ENCODE results near the gene USP36. TPM values are rescaled to one million over a fixed set of nuclear protein-coding genes. Genes with fewer than 3 reads are reported as not detected.
"Not testable (repeated sequence)": the region's sequence is repeated elsewhere in the genome, so short reads cannot be mapped to it uniquely, and the experiment has no call there.

USP36 gene
- total and polyA plus RNA-seq, 11 donors, result 11.7 to 40.9 (median 18.3) TPM

DNA sequence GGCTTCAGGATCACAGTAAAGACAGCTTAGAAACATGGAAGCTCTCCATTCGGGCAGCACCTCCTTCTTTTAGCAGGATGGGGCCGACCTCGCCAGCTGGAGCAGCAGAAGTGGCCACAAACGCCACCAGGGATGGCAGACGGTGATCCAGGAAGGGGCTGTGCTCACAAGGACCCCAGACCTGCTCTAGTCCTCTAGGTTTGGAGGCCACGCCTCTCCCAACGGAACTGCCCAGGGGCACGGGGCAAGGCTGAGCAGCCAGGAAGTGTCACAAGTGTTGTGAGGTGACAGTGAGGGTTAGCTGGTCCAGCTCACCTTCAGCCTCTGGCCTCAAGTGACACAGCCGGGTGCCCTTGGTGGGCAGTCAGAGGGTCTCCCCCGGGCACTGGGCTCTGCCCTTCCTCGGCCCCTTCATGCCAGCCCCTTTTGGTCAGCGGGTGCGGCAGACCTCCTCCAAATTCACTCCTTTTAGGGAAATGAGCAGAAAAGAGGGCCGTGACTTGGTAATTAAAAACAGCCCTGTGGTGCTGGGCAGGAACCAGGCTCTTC lies 42.0 kb upstream of the USP36 start:
- DNase-seq (peak in 2 of 5 donors; percentile 41 to 61), ATAC-seq (peak in 2 of 4 donors; percentile 2 to 3)
- H3K9me3 ChIP-seq, result no peaks in the 10 kb centered on the region
- intact Hi-C loops (cut with DNase I), result loop anchor here in 7 of 10 donors (2.0 to 5.0 kb wide), 4 partner anchors 40 to 50 kb away; partner anchors contain the start of genes TIMP2 (in 2 of the 7) and USP36 (in 1 of the 7)
- no peak for TF ChIP-seq POLR2A (IDR thresholded peaks at IDR 0.05)
- WGBS, 4 donors, result 41 to 52% (median 46%) methylated on average over 10 to 14 of the region's 14 CpGs
- H3K36me3 ChIP-seq, result peaks cover 0 to 5% (median 0%) of the 10 kb centered on the region in 9 donors
- peak overlapping the region; percentile 86 to 98 (median 96) for H3K27ac ChIP-seq
- H3K4me3 ChIP-seq, result peak overlapping the region in 8 of 12 donors; percentile 12 to 50 (median 33)
- H3K27me3 ChIP-seq, result no peaks in the 10 kb centered on the region
- peaks cover 9 to 78% (median 71%) of the 10 kb centered on the region in 12 donors for H3K4me1 ChIP-seq

DNA sequence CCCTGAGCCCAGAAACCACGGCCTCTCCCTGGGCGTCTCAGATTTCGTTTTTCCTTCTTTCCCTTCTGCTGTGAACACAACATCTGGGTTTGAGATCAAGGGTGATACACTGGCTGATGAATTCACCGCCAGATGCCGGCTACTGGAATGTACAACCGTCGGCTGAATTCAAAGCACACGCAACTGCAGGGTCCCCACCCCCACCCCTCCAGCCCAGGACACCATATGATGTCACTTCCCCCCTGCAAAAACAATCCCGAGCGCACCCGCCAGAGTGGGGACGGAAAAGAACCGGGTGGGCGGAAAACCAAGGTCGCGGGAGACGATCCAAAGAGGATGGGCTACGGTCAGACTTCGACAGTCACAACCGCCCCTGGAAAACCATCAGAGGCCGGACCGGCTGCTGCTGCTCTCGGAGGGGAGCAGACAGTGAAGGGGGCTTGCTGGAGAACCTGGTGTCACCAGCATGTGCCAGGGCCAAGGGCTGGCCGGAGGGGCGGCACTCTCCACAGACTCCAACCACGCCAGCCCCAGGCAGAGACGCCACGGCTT lies 39.1 kb upstream of the USP36 start:
- ATAC-seq, result peak; percentile 14 to 59 (median 36)
- Histone ChIP-seq H3K27ac (peak overlapping the region; percentile 78 to 98 (median 92)), H3K27me3 (no peaks in the 10 kb centered on the region), H3K9me3 (no peaks in the 10 kb centered on the region), H3K36me3 (peaks cover 0 to 5% (median 0%) of the 10 kb centered on the region in 9 donors), H3K4me3 (peak overlapping the region in 10 of 12 donors; percentile 11 to 48 (median 34)), H3K4me1 (peaks cover 6 to 84% (median 72%) of the 10 kb centered on the region in 12 donors)
- WGBS, 4 donors, result 38 to 68% (median 43%) methylated on average over 18 to 28 of the region's 28 CpGs
- DNase-seq, result peak; percentile 84 to 91 (median 90)
- TF ChIP-seq, protein P1, sequence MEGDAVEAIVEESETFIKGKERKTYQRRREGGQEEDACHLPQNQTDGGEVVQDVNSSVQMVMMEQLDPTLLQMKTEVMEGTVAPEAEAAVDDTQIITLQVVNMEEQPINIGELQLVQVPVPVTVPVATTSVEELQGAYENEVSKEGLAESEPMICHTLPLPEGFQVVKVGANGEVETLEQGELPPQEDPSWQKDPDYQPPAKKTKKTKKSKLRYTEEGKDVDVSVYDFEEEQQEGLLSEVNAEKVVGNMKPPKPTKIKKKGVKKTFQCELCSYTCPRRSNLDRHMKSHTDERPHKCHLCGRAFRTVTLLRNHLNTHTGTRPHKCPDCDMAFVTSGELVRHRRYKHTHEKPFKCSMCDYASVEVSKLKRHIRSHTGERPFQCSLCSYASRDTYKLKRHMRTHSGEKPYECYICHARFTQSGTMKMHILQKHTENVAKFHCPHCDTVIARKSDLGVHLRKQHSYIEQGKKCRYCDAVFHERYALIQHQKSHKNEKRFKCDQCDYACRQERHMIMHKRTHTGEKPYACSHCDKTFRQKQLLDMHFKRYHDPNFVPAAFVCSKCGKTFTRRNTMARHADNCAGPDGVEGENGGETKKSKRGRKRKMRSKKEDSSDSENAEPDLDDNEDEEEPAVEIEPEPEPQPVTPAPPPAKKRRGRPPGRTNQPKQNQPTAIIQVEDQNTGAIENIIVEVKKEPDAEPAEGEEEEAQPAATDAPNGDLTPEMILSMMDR (IDR thresholded peaks at IDR 0.05), result no peak
- no peak for TF ChIP-seq POLR2A (IDR thresholded peaks at IDR 0.05)
- intact Hi-C loops (cut with DNase I), result loop anchor here in 6 of 10 donors (5.0 kb wide), 3 partner anchors 43 to 53 kb away; partner anchors contain the start of gene TIMP2 (in 2 of the 6)

DNA sequence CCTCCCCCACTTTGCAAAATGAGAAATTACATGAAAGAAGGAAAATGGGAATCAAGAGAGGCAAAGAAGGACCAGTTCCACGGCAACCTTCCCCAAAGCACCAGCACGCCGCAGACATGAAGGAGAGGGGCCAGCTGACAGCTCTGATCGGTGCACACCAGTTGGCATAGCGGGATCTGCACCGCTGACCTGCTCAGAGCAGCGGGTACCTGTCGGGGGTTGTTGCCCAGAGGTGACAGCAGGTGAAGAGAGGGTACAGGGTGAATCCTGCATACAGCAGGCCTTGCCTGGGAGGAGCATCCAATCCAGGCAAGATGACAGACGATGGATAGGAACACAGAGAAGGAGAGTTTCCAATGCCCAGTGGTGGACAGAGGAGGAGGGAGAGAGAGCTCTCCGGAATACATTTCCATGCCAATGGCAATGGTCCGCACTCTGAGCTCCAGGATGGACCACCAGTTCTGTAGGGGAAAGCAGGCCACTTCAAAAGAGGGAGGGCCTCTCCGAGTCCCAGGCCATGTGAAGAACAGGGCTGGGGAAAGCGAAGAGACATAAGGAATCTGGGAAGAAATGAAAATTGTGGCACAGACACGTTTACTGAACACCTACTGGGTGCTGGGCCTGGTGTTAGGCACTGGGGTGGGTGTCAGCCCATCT lies 38.4 kb upstream of the USP36 start:
- ATAC-seq, result no peak
- DNase-seq, result no peak
- no peak for TF ChIP-seq POLR2A (IDR thresholded peaks at IDR 0.05)
- TF ChIP-seq, protein P1 (IDR thresholded peaks at IDR 0.05), result no peak
- Histone ChIP-seq H3K27me3 (no peaks in the 10 kb centered on the region), H3K36me3 (peaks cover 0 to 5% (median 0%) of the 10 kb centered on the region in 9 donors), H3K4me3 (peak overlapping the region in 9 of 12 donors; percentile 11 to 48 (median 35)), H3K4me1 (peaks cover under 1 to 83% (median 71%) of the 10 kb centered on the region in 12 donors), H3K9me3 (no peaks in the 10 kb centered on the region), H3K27ac (peak overlapping the region; percentile 78 to 98 (median 92))
- 80 to 83% (median 80%) methylated on average over 14 of the region's 14 CpGs for WGBS, 4 donors
- intact Hi-C loops (cut with DNase I), result no loop called here

DNA sequence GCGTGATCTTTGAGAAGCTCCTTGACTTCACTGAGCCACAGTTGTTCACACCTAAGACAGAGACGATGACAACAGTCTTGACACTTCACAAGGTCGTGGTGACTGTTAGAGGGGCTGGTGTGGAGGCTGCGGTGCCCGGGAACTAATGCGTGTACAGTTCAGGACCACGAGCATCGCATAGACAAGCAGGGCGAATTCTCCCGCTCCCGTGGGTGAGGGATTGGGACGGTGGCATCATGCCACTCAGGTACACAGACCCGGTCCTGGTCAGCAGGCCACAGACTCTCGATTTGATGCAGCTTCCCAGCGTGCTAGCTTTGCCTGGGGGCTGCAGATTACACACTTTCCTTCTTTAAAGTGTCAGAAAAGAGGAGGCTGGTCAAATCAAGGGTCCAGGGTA lies 37.6 kb upstream of the USP36 start:
- DNase-seq, result no peak
- no peak for ATAC-seq
- H3K4me1 ChIP-seq, result peaks cover 0 to 83% (median 71%) of the 10 kb centered on the region in 12 donors
- TF ChIP-seq, protein P1 (IDR thresholded peaks at IDR 0.05), result no peak
- TF ChIP-seq POLR2A (IDR thresholded peaks at IDR 0.05), result no peak
- H3K36me3 ChIP-seq, result peaks cover 0 to 9% (median 0%) of the 10 kb centered on the region in 9 donors
- H3K9me3 ChIP-seq, result no peaks in the 10 kb centered on the region
- peak overlapping the region in 6 of 12 donors; percentile 88 to 97 (median 92) for H3K27ac ChIP-seq
- no peak overlapping the region for H3K4me3 ChIP-seq
- no peaks in the 10 kb centered on the region for H3K27me3 ChIP-seq
- 87 to 94% (median 91%) methylated on average over 10 to 15 of the region's 15 CpGs for WGBS, 4 donors
- intact Hi-C loops (cut with DNase I), result no loop called here

DNA sequence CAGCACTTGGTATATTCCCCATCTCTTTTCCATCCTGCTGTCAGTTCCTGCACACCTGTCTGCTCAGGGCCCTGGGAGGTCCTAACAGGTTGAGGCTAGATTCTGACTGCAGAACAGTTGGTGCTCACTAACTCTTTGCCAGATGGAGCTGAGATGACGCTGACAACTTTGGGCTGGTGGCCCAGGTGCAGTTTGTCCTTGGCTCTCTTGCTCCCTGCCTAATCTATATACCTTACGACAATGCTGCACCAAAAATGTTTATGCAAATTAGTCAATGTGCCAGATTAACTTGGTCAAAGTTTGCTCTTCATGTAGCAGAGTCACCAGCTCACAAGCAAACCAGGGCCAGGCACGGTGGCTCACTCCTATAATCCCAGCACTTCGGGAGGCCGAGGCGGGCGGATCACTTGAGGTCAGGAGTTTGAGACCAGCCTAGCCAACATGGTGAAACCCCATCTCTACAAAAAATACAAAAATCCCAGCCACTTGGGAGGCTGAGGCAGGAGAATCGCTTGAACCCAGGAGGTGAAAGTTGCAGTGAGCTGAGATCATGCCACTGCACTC lies 36.4 kb upstream of the USP36 start:
- DNase-seq; intact Hi-C loops (cut with DNase I); H3K27me3 ChIP-seq; H3K9me3 ChIP-seq; H3K4me3 ChIP-seq: not testable (repeated sequence)
- Histone ChIP-seq H3K4me1 (peaks cover 0 to 73% (median 62%) of the 10 kb centered on the region in 12 donors), H3K27ac (peak overlapping the region in 2 of 12 donors; percentile 24 to 48), H3K36me3 (peaks cover 0 to 20% (median 9%) of the 10 kb centered on the region in 9 donors)
- whole genome bisulfite sequencing, 4 donors, result 79 to 80% (median 80%) methylated on average over 8 of the region's 8 CpGs
- ATAC-seq, result peak in 3 of 4 donors; percentile 33 to 54 (median 53)
